T-helper 9 cell (primary cell): Measurements from ENCODE around the gene ATP6AP2.
"Not testable (repeated sequence)": the region's sequence is repeated elsewhere in the genome, so short reads cannot be mapped to it uniquely, and the experiment has no call there.

ENCODE experiments used
- DNase-seq: peaks from one replicate; pipeline ENCODE4 v3.0.0-alpha.2; 2020

Gene ATP6AP2

DNA sequence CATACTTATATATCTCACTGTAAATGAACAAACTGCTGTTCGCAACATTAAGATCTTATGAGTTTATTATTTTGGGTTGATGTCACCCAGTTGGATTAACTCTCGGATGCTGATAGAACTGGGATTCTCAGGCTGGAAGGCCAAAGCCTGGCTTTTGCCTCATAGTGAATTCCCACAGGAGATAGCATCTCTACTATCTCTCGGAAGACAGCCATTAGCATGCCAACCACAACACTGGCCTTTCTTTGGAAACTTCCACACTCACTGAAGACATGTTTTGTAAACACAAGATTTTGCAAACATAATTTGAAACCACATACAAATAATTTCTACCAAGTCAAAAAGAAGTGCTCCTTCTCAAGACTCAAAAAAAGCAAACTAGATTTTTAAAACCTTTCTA, 4.5 kb upstream of the ATP6AP2 start:
- no peak for DNase-seq

DNA sequence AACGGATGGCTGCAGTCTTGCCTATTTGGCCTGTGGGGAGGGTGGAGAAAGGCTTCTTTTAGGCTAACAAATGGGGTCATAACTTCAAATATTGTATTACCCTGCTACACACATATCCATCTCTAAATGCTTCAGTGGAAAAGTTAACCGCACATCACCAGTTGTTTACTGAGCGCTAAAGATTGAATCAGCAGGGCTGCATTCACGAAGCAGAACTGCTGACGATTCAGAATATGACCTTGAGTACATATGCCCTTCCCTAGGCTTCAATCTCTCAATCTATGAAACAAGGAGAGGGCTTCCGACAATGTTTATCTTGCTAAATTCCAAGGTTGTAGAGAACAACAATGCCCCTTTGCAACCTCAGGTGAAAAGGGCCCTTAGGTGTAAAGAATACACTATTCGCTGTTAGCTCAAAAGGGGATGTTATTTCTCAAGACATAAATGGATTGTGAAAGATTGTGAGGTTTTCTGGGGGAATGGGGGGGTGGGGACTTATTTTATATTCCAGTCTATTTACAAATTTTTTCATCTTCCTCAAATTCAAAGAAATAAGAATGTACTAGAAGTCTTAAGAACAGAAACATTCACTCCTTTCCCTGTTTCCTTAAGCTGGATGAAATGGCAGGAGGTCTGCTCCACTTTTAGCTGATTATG, 2.6 kb upstream of the ATP6AP2 start:
- DNase-seq, result no peak

DNA sequence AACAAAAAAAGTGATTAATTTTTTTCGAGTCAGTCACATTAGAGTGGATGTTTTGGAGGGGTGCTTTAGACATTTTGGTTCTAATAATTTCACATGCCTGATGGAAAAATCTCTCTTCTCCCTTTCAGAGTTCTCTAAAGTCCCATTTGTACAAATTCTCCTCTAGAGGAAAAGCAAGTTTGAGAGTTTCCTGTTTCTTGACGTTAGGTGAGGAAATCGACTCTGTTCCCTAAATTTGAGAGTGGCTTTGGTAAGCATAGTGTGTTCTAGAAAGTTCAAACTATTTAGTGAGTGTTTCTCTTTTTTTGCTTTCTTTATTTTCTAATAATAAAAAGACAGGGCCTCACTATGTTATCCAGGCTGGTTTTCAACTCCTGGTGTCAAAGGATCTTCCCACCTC, 1.6 kb upstream of the ATP6AP2 start:
- DNase-seq, result no peak

DNA sequence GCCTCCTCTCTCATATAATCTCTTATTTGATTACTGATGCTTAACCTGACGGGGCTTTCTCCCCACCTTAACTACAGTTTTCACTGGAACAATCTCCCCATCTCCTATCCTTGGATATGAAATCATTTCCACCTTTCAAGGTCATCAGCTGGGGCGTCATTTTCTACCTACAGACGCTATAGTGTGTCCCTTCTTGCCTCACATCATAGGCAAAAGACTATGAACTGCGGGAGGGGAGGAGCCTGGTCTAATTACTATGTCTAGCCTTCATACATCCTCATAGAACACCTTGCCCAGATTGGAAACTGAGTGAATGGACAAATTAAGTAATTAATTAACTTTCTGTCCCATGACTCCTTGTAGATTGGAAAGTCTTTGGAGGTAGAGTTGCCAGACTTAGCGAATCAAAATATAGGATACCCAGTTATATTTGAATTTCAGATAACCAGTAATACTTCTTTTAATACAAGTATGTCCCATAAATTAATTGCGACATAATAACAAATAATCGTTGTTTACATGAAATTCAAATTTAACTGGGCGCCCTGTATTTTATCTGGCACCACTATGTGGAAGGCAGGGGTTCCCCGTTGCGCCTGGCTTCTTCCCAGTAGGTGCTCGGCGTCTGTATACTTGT, 752 bp upstream of the ATP6AP2 start:
- no peak for DNase-seq

DNA sequence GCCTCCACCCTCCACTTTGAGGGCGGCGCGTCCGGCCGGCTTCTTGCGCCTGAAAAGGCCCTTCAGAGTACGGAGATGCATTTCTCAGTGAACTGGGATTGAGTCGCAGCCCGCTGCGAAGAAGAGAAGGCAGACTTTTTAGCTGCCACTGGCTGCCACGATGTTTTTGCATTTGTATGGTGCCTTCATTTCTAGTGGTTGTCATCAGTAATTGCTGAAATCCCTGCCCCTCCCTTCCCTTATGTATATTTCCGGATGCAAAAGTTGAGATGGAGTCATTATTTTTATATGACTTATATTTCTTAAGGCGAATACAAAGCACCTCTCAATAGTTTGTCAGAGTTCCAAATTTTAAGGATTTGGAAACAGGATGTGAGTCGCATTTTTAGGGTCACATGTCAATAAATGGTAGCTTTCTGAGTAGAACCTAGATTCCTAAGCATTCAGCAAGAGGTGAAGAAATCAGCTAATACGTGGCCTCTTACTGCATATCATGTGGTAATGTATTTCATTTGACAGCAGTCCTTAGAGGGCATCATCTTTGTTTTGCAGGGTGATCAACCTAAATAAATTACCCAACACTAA, 658 bp downstream of the ATP6AP2 start:
- peak; percentile 4 for DNase-seq

DNA sequence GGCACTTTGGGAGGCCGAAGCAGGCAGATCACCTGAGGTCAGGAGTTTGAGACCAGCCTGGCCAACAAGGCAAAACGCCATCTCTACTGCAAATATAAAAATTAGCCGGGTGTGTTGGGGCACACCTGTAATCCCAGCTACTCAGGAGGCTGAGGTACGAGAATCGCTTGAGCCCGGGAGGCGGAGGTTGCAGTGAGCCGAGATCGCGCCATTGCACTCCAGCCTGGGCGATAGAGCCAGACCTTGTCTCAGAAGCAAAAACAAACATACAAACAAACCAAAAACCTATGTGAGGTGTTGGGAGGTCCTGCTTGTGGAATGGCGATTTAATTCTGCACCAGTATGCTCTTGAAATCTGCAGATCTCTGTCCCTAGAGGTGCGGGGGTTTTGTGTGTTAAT, 1.4 kb downstream of the ATP6AP2 start:
- DNase-seq, result not testable (repeated sequence)

DNA sequence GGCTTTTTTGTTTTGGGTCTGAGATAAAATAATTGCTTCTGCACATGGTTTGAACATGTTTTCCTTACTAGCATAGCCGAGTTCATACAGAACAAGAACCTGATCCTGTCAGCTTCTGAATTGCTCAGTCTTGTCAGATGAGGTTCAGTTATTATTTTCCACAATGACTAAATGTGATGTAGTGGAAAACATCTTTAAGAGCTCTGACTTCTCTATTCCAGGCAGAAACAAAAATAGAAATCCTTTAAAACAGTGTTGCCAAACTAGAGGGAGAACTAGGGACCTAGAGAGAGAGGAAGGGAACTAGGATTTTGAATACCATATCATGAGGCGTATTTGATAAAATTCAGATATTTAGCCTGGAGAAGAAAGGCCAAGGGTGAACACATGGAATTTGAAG, 2.0 kb downstream of the ATP6AP2 start:
- DNase-seq, result no peak

DNA sequence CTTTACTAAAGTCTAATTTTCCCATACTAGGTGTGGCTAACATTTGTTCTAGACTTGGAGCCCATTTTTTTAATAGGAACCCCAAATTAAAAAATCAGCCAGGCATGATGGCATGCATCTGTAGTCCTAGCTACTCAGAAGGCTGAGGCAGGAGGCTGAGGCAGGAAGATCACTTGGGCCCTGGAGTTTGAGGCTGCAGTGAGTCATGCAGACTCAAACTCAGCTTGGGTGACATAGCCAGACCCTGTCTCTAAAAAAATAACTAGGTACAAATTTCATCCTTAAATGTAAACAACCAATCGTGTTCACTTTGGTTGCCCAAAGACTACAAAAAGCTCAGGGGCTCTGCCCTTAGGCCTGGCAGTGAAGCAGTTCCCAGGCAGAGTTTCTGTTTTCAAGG, 6.9 kb downstream of the ATP6AP2 start:
- not testable (repeated sequence) for DNase-seq

DNA sequence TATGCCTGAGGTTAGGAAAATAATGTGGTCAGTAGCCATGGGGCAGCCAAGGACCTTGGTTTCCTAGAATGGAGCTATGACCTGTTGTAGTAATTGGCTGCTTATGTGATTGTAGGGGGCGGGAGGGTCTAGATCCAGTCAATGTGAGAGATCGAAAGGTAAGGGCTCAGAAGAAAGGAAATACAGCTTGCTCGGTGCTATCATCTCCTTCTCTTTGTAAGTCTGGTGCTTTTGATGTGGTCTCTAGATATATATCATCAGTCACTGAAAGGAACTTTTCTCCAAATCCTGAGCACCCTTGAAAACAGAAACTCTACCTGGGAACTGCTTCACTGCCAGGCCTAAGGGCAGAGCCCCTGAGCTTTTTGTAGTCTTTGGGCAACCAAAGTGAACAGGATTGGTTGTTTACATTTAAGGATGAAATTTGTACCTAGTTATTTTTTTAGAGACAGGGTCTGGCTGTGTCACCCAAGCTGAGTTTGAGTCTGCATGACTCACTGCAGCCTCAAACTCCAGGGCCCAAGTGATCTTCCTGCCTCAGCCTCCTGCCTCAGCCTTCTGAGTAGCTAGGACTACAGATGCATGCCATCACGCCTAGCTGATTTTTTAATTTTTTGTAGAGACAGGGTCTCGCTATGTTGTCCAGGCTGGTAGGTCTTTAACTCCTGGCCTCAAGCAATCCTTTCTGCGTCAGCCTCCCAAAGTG, 9.0 kb downstream of the ATP6AP2 start:
- not testable (repeated sequence) for DNase-seq

DNA sequence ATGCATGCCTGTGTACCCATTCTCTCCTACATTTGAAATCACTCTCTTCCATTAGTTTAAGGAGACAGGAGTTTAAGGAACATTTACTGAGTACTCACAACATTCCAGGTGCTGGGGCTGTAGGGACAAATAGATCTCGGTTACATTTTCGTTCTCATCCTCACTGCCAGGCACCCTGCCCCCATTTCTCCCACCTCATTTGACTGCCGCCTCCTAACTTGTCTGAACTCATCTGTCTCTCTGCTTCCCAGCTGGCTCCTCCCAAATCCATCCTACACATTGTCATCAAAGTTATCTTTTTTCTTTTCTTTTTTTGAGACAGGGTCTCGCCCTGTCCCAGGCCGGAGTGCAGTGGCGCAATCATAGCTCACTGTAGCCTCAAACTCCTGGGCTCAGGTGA, 22.7 kb downstream of the ATP6AP2 start:
- no peak for DNase-seq

DNA sequence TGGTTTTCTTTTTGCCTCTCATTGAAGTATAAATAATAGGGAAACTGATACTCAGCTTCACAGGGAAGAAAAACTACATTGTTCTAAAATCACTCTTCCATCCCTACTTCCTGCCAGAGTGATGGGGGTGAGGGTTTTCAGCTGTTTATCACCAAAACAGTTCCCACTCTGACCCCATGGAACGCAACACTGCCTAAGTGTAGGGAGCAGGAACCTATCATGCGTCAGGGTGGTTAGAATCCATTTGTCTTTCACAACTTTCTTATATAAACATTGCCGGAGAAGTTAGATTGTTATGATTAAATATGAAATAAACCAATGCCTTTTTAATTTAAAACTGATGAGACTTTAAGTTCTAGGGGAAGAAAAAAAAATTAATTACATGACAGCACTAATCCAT, 26.6 kb downstream of the ATP6AP2 start:
- DNase-seq, result no peak

DNA sequence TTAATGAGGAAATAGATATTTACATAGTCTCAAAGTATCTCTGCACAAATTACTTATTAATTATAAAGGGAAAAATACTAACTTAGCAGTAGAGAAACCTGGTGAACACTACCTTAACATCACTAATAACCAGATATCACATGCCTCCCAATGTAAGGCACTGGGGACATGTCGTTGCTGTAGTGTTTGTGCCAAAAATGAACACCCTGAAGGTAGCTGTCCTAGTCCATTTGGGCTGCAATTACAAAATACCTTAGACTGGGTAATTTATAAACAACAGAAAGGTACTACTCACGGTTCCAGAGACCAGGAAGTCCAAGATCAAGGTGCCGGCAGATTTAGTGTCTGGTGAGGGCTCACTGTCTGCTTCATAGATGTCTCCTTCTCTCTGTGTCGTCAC, 31.7 kb downstream of the ATP6AP2 start:
- no peak for DNase-seq

DNA sequence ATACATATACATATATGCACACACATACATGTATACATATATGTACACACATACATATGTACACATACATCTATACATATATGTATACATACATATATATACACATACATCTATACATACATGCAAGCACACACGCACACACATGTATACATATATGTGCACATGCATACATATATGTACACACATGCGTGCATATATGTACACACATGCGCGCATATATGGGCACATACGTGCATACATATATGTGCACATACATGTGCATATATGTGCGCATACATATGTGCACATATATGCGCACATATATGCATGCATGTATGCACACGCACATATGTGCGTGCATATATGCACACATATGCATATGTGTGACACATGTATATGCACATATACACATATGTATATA, 35.2 kb downstream of the ATP6AP2 start:
- DNase-seq, result no peak

DNA sequence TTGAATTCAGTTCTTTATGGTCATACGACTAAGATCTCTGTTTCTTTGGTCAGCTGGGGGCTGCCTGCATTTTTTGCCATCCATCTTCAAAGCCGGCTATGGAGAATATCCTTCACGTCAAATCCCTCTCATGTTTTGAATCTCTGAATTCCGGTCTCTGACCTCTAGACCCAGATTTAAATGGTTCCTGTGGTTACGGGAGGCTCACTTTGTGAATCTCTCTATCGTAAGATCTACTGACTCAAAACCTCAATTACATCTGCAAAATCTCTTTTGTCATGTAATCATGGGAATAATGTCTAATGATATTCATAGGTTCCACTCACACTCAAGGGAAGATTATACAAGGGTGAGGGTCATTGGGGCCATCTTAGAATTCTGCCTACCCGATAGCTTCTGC, 36.8 kb downstream of the ATP6AP2 start:
- no peak for DNase-seq

DNA sequence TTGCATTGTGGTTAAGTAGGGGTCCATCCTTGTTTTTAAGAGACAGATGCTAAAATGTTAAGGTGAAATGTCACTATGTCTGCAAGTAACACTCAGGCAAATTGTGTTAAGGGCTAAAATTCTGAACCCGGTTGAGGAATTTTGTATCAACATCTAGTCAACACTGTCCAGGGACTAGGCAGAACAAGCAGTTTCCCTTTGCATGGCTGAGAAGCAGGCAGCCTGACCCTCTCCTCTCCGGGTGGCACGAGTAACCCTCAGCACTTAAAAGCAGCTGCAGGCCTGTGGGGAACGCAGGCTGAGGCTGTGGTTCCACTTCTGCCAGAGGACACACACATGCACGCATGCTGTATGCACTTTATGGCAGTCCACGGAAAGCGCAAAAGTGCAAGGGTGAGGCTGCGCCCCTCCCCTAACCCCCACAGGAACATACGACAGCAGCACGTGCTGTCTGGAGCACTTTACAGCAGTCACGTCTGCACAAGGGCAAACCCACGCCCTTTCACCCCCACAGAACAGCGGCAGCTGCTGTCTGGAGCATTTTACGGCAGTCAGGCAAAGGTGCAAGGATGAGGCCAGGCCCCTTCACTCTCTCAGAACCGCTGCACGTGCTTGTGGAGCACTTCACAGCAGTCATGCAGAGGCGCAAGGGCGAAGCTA, 41.8 kb downstream of the ATP6AP2 start:
- no peak for DNase-seq

DNA sequence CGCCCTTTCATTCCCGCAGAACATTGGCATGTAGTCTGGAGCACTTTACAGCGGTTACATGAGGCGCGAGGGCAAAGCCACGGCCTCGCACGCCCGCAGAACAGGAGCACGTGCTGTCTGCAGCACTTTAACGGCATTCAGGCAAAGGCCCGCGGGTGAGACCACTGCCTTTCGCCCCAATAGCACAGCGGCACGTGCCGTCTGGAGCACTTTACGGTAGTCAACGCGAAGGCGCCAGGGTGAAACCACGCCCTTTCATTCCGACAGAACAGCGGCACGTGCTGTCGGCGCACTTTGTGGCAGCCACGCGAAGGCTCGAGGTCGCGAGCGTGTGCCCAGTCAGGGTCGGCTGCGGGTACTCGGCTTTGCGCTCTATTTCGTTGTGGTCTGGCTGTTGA, 42.4 kb downstream of the ATP6AP2 start, which contains the start of gene MPC1L:
Gene MPC1L (plus strand): TSS at position 290 of the 398 bp plus-strand sequence. CDS start 138 bp downstream, outside the sequence.
- no peak for DNase-seq

DNA sequence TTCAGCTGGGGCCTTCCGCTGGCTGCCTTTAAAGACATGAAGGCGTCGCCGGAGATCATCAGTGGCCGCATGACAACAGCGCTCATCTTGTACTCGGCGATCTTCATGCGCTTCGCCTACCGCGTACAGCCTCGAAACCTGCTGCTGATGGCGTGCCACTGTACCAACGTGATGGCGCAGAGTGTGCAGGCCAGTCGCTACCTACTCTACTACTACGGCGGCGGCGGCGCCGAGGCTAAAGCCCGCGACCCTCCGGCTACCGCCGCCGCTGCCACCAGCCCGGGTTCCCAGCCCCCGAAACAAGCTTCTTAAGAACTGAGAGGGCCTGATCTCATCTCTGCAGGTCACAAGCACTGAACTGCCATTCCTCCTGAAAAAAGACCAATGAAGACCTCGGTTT, 42.9 kb downstream of the ATP6AP2 start:
- no peak for DNase-seq

DNA sequence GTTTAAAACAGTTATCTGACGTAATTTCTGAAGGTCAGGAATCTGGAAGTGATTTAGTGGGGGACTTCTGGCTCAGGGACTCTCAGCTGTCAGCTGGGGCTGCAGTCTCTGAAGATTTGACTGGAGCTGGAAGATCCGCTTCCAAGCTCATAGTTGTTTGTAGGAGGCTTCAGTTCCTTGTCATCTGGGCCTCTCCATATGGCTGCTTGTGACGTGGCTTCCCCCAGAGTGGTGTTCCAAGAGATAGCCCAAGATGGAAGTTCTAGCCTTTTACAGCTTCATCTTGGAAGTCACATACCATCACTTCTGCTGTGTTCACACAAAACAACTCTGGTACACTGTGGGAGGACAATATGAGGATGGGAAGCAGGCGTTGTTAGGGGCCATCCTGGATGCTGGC, 44.5 kb downstream of the ATP6AP2 start:
- DNase-seq, result no peak

DNA sequence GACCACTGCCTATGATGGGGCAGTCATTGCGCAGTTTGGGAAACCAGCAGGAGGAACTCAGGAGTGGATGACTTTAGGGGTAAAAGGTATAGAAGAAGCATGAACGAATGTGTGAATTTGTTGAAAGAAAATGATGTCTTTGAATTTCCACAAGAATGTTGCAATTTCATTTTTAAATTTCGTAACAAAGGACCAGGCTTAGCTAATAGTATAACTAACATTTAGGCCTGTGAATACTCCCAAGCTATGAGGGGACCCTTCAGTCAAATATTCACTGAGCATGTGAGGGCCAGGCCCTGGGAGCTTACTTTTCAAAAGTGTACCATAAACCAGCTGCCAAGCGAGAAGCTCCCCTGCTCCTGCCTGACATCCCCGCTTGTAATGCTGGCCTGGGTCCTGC, 47.7 kb downstream of the ATP6AP2 start:
- DNase-seq, result no peak

DNA sequence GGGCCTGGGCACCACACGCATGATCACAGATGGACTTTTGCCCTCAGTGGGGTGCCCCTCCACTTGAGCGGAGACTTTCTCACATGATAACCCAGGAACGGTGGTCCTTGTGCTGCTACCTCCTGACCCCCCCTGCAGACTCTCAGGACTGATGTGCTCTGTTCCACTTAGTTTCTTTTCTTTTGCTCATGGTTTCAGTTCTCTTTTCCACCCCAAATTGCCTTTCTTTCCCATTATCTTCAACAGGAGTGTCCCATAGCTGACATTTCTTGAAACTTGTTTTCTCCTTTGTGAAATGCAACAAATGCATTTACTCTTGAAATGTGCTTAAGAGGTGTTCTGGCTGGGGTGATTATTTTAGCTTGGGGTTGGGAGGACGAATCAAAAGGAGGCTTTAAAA, 51.4 kb downstream of the ATP6AP2 start:
- no peak for DNase-seq

DNA sequence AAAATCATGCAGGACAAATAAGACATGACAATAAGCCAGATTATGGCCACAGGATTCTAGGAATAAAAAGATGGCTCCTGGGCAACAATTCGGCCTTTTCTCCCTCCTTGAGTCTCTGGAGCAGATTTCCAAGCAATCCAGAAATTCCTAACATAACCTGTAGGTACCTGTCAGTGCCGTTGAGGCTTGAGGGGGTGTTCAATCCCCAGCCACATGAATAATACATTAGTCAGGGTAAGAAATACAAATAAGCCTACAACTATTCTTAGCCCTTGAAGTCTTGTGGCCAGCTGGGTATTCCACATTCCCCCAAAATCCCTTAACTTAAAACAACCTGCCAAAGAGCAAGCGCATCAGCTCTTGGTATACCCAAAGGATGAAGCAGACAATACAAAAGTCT, 56.9 kb downstream of the ATP6AP2 start:
- DNase-seq, result no peak

DNA sequence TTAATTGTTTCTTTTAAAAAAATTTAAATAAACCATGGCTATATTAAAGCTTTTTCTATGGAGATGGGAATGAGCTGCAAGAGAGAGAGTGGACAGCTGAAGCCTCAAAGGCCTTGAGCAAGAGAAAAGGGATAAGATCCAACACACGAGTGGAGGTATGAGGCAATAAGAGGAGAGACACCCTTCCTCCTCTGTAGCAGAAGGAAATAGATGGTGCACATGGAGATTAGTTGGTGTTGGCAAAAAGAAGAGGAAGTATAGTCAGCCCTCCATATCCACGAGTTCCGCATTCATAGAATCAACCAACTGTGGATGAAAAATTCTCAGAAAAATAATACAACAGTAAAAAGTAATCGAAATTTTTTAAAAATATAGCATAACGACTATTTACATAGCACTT, 63.4 kb downstream of the ATP6AP2 start:
- DNase-seq, result no peak

DNA sequence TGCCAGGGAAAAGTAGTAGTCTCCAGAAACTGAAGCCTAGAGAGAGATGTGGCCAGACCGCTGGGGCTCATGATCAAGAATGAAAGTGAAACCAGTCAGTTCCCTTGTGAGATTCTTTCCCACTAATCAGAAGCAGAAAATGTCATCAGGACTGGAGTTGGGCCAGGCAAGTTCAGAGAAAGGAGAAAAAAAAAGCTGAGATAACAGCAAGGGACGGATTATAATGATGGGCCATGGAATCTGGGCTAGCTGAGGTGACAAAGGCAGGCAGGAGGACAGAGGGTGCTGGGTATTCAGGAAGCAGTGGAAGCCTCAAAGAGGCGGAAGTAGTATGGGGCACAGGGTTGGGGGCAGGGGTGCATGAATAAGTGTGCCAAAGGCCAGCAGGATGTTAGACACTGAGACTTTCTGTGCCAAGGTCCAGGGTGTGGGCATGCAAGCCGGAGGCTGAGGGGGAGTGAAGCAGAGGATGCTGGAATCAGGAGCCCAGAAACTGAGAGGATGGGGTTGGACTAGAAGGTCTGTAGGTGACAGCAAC, 64.1 kb downstream of the ATP6AP2 start:
- peak; percentile 34 for DNase-seq
